Vagina (tissue), 2 donors: Measurements from ENCODE around the gene ZNF782. TPM values are rescaled to one million over a fixed set of nuclear protein-coding genes. Genes with fewer than 3 reads are reported as not detected.
"Not testable (repeated sequence)": the region's sequence is repeated elsewhere in the genome, so short reads cannot be mapped to it uniquely, and the experiment has no call there.

Experiments
- DNase-seq, 2 donors: peaks; one replicate each; pipeline ENCODE4 v3.0.0-alpha.2; 2017; ENCODE audit errors: extremely low spot score in 2 of 2
- H3K27ac ChIP-seq: fragments of 200-600 bp; sonication (generic); one replicate; pipeline ENCODE4 v1.5.1; 2019
- H3K27me3 ChIP-seq: fragments of 200-600 bp; sonication (generic); one replicate; pipeline ENCODE4 v1.5.1; 2019
- H3K36me3 ChIP-seq, 2 donors: fragments of 200-600 bp; sonication (generic); one replicate each; pipeline ENCODE4 v1.5.1; 2017 to 2019
- H3K4me1 ChIP-seq: fragments of 200-600 bp; sonication (generic); one replicate; pipeline ENCODE4 v1.5.1; 2019
- H3K4me3 ChIP-seq, 2 donors: fragments of 200-600 bp; sonication (generic); 1 replicate in 1 of 2; 2 replicates in 1 of 2; pipeline ENCODE4 v1.5.1; 2016 to 2019
- H3K9me3 ChIP-seq: fragments of 200-600 bp; sonication (generic); one replicate; pipeline ENCODE4 v1.5.1; 2019
- POLR2A ChIP-seq, 2 donors: fragments of 450-650 bp; IDR thresholded peaks; one replicate each; pipeline ENCODE4 v1.6.1; 2017; ENCODE audit warnings: antibody characterized with exemption in 2 of 2, mild to moderate bottlenecking in 2 of 2, moderate library complexity in 2 of 2
- POLR2AphosphoS5 ChIP-seq, 2 donors: sonication (generic); formaldehyde crosslinking; IDR thresholded peaks; one replicate each; pipeline ENCODE4 v1.9.0; 2017; ENCODE audit warnings: antibody characterized with exemption in 2 of 2, mild to moderate bottlenecking in 2 of 2, low read depth in 1 of 2; ENCODE audit not compliant: insufficient read depth in 1 of 2
- intact Hi-C: fragments of 100-400 bp; cut with DNase I; formaldehyde crosslinking; loops from one replicate; pipeline ENCODE4 v1.15.1; 2023
- total RNA-seq: library from RNA; depleted of rRNA; stranded (reverse); fragments of >200 nt; gene quantifications from one replicate; pipeline ENCODE4 v1.2.3, GENCODE V29; 2016
- TF ChIP-seq, protein P1 (sequence below), 3 experiments: fragments of 450-650 bp in 2 of 3; fragments of 200-600 bp in 1 of 3; sonication (generic) in 1 of 3; IDR thresholded peaks; one replicate each; pipeline ENCODE4 v1.5.1; 2017 to 2019; ENCODE audit warnings: antibody characterized with exemption in 3 of 3, mild to moderate bottlenecking in 2 of 3, moderate library complexity in 2 of 3

The ZNF782 gene
- total RNA-seq, 1 donor from 2014 or later: 16.9 TPM

DNA sequence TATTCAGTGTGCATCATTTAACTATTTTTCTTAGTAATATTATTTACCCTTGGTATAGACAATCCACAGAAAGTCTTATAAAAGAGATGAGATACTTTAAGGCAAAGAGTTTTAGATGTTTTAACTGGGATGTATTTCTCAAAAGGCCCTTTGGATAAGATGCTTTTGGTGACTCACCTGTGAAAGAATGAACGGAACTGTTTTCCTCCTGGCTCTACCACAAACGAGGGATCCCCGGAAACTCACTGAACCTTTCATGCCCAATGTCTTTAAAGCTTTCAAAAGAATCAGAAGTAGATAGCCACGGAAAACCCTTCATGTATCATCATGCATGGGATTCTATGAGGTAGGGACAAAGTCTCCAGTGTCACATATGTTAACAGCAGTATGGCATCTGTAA, 1.6 kb downstream of the ZNF782 start:
- Histone ChIP-seq H3K9me3 (no peaks in the 10 kb centered on the region), H3K27me3 (no peaks in the 10 kb centered on the region), H3K27ac (no peak overlapping the region), H3K4me3 (peak overlapping the region in 1 of 2 donors; percentile 78), H3K36me3 (no peaks in the 10 kb centered on the region), H3K4me1 (peaks cover 30% of the 10 kb centered on the region)
- intact Hi-C loops: no loop called here
- TF ChIP-seq, protein P1, sequence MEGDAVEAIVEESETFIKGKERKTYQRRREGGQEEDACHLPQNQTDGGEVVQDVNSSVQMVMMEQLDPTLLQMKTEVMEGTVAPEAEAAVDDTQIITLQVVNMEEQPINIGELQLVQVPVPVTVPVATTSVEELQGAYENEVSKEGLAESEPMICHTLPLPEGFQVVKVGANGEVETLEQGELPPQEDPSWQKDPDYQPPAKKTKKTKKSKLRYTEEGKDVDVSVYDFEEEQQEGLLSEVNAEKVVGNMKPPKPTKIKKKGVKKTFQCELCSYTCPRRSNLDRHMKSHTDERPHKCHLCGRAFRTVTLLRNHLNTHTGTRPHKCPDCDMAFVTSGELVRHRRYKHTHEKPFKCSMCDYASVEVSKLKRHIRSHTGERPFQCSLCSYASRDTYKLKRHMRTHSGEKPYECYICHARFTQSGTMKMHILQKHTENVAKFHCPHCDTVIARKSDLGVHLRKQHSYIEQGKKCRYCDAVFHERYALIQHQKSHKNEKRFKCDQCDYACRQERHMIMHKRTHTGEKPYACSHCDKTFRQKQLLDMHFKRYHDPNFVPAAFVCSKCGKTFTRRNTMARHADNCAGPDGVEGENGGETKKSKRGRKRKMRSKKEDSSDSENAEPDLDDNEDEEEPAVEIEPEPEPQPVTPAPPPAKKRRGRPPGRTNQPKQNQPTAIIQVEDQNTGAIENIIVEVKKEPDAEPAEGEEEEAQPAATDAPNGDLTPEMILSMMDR (IDR thresholded peaks at IDR 0.05): no peak
- TF ChIP-seq POLR2AphosphoS5 (IDR thresholded peaks at IDR 0.05; ENCODE audit: insufficient read depth in 1 of 2, low read depth in 1 of 2) (no peak), POLR2A (IDR thresholded peaks at IDR 0.05) (no peak)
- no peak for DNase-seq

DNA sequence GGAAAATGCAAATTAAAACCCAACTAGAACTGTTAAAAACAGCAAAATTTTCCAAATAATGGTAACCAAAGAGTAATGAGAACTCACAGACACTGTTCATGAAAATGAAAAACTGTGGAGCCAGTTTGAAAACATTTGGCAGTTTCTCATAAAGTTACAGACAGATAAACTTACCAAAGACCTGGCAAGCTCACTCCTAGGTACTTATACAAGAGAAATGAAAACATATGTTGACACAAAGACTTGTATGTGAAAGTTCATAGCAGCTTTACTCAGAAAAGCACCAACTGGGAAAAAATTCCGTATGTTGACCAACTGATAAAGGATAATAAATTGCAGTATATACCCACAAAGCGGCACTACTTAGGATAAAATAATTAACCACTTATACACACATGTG, 10.3 kb downstream of the ZNF782 start:
- no peaks in the 10 kb centered on the region for H3K27me3 ChIP-seq
- no peaks in the 10 kb centered on the region for H3K9me3 ChIP-seq
- peaks cover 0 to 16% of the 10 kb centered on the region in 2 donors for H3K36me3 ChIP-seq
- DNase-seq: no peak
- H3K4me1 ChIP-seq: peaks cover 8% of the 10 kb centered on the region
- no peak for TF ChIP-seq POLR2A (IDR thresholded peaks at IDR 0.05)
- no peak for TF ChIP-seq POLR2AphosphoS5 (IDR thresholded peaks at IDR 0.05; ENCODE audit: insufficient read depth in 1 of 2, low read depth in 1 of 2)
- TF ChIP-seq, protein P1 (IDR thresholded peaks at IDR 0.05): no peak
- intact Hi-C loops: no loop called here
- no peak overlapping the region for H3K4me3 ChIP-seq
- no peak overlapping the region for H3K27ac ChIP-seq

DNA sequence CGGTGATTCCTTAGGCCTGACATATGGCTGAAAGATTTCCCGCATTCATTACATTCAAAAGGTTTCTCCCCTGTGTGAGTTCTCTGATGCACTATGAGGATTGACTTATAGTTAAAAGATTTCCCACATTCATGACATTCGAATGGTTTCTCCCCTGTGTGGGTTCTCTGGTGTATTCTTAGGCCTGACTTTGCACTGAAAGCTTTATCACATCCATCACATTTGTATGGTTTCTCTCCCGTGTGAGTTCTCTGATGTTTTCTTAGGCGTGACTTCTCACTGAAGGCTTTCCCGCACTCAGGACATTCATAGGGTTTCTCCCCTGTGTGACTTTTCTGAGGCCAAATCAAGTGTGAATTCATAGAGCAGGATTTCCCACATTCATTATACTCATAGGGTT, 35.8 kb downstream of the ZNF782 start:
- Histone ChIP-seq H3K4me1 (no peaks in the 10 kb centered on the region), H3K36me3 (peaks cover 0 to 77% of the 10 kb centered on the region in 2 donors), H3K4me3 (no peak overlapping the region), H3K27ac (no peak overlapping the region), H3K27me3 (no peaks in the 10 kb centered on the region), H3K9me3 (peaks cover 52% of the 10 kb centered on the region)
- DNase-seq: no peak
- intact Hi-C loops: no loop called here
- no peak for TF ChIP-seq POLR2AphosphoS5 (IDR thresholded peaks at IDR 0.05; ENCODE audit: insufficient read depth in 1 of 2, low read depth in 1 of 2)
- no peak for TF ChIP-seq POLR2A (IDR thresholded peaks at IDR 0.05)
- TF ChIP-seq, protein P1 (IDR thresholded peaks at IDR 0.05): no peak

DNA sequence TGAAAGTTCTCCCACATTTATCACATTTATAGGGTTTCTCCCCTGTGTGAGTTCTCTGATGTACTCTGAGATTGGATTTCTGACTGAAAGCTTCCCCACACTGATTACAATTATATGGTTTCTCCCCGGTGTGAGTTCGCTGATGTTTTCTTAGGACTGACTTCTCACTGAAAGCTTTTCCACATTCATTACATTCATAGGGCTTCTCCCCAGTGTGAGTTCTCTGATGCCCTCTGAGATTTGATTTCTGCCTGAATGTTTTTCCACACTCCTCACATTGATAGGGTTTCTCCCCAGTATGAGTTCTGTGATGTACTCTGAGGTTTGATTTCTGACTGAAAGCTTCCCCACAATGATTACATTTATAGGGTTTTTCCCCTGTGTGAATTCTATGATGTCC, 36.3 kb downstream of the ZNF782 start:
- H3K9me3 ChIP-seq: peaks cover 50% of the 10 kb centered on the region
- no peaks in the 10 kb centered on the region for H3K4me1 ChIP-seq
- peaks cover 0 to 72% of the 10 kb centered on the region in 2 donors for H3K36me3 ChIP-seq
- H3K4me3 ChIP-seq: no peak overlapping the region
- intact Hi-C loops: no loop called here
- H3K27ac ChIP-seq: no peak overlapping the region
- DNase-seq: no peak
- no peaks in the 10 kb centered on the region for H3K27me3 ChIP-seq
- TF ChIP-seq POLR2AphosphoS5 (IDR thresholded peaks at IDR 0.05; ENCODE audit: insufficient read depth in 1 of 2, low read depth in 1 of 2): no peak
- TF ChIP-seq, protein P1 (IDR thresholded peaks at IDR 0.05): no peak
- TF ChIP-seq POLR2A (IDR thresholded peaks at IDR 0.05): no peak

DNA sequence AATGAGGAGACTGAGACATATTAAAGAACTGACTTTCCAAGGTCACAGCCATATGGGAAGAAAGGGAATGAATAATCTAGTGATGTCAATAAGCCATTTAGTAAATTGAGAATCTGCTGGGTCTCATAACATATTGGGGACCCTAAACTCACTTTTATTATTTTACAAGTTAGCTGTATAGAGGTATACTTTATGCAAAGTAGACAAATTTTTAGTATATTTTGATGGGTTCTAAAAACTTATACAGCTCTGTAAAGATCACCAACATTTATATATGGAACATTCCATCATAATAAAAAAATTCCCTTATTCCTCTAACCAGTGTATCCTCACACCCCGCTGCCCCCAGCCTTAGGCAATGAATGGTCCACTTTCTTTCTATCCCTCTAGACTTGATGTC, 40.7 kb downstream of the ZNF782 start:
- no peak for DNase-seq
- H3K4me3 ChIP-seq: no peak overlapping the region
- peaks cover 26% of the 10 kb centered on the region for H3K9me3 ChIP-seq
- H3K36me3 ChIP-seq: peaks cover 0 to 28% of the 10 kb centered on the region in 2 donors
- no peak overlapping the region for H3K27ac ChIP-seq
- TF ChIP-seq POLR2A (IDR thresholded peaks at IDR 0.05) (no peak), POLR2AphosphoS5 (IDR thresholded peaks at IDR 0.05; ENCODE audit: insufficient read depth in 1 of 2, low read depth in 1 of 2) (no peak)
- TF ChIP-seq, protein P1 (IDR thresholded peaks at IDR 0.05): no peak
- no peaks in the 10 kb centered on the region for H3K4me1 ChIP-seq
- no peaks in the 10 kb centered on the region for H3K27me3 ChIP-seq
- intact Hi-C loops: no loop called here

DNA sequence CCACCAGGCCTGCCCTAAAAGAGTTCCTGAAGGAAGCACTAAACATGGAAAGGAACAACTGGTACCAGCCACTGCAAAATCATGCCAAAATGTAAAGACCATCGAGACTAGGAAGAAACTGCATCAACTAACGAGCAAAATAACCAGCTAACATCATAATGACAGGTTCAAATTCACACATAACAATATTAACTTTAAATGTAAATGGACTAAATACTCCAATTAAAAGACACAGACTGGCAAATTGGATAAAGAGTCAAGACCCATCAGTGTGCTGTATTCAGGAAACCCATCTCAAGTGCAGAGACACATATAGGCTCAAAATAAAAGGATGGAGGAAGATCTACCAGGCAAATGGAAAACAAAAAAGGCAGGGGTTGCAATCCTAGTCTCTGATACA, 55.4 kb downstream of the ZNF782 start:
- intact Hi-C loops, H3K4me1 ChIP-seq, H3K27ac ChIP-seq, H3K4me3 ChIP-seq, DNase-seq, H3K27me3 ChIP-seq: not testable (repeated sequence)
- peaks cover 0 to 33% of the 10 kb centered on the region in 2 donors for H3K36me3 ChIP-seq
- H3K9me3 ChIP-seq: peaks cover 32% of the 10 kb centered on the region
